Upper lobe of right lung (tissue), 1 donor: Measurements from ENCODE around the gene MARK4. TPM values are rescaled to one million over a fixed set of nuclear protein-coding genes. Genes with fewer than 3 reads are reported as not detected.

ENCODE experiments used
- ATAC-seq: fragments of 200-7000 bp; cut with Tn5 transposase; one replicate; pipeline ENCODE4 v1.9.1; 2020; ENCODE audit warnings: mild to moderate bottlenecking, moderate library complexity
- DNase-seq: peaks from one replicate; pipeline ENCODE4 v3.0.0-alpha.2; 2020
- H3K27ac ChIP-seq: fragments of 200-600 bp; one replicate; pipeline ENCODE4 v1.8.0; 2022
- H3K27me3 ChIP-seq: fragments of 200-600 bp; one replicate; pipeline ENCODE4 v1.8.0; 2022; ENCODE audit warnings: mild to moderate bottlenecking
- H3K36me3 ChIP-seq: fragments of 200-600 bp; one replicate; pipeline ENCODE4 v1.8.0; 2022
- H3K4me1 ChIP-seq: fragments of 200-600 bp; one replicate; pipeline ENCODE4 v1.8.0; 2022
- H3K4me3 ChIP-seq: fragments of 200-600 bp; one replicate; pipeline ENCODE4 v1.8.0; 2022; ENCODE audit warnings: mild to moderate bottlenecking
- H3K9me3 ChIP-seq: fragments of 200-600 bp; one replicate; pipeline ENCODE4 v1.8.0; 2022
- CTCF ChIP-seq: fragments of 200-600 bp; IDR thresholded peaks from one replicate; pipeline ENCODE4 v1.8.0; 2022; ENCODE audit warnings: antibody characterized with exemption
- intact Hi-C: fragments of 100-400 bp; cut with DNase I; formaldehyde crosslinking; loops from one replicate; pipeline ENCODE4 v1.11.0; 2022
- total RNA-seq: library from RNA; stranded (reverse); fragmentation: NEBNext Ultra II Directional; extraction: Animal tissue kit (Norgen Biotek cat#: 25700); gene quantifications from one replicate; pipeline ENCODE4 v1.2.1, GENCODE V29; 2021
- donor health status: DM: no; HTN: yes; CAD: no; lungs with severe emphysema.

Gene MARK4
- total RNA-seq, 1 donor from 2014 or later, result 30.0 TPM

- no peak overlapping the region for H3K4me3 ChIP-seq
- TF ChIP-seq CTCF, result no peak
- peaks cover 40% of the 10 kb centered on the region for H3K27me3 ChIP-seq
- ATAC-seq (no peak), DNase-seq (no peak)
- no peaks in the 10 kb centered on the region for H3K9me3 ChIP-seq
- intact Hi-C loops, result no loop called here
- H3K36me3 ChIP-seq, result no peaks in the 10 kb centered on the region
- no peaks in the 10 kb centered on the region for H3K4me1 ChIP-seq
- no peak overlapping the region for H3K27ac ChIP-seq
These were observed 70.1 kb downstream of the MARK4 start for GRCh38 chr19:45320997-45321775.

- DNase-seq (no peak), ATAC-seq (no peak)
- intact Hi-C loops, result no loop called here
- H3K4me3 ChIP-seq, result no peak overlapping the region
- no peaks in the 10 kb centered on the region for H3K4me1 ChIP-seq
- no peak overlapping the region for H3K27ac ChIP-seq
- no peaks in the 10 kb centered on the region for H3K9me3 ChIP-seq
- no peak for TF ChIP-seq CTCF
- H3K36me3 ChIP-seq, result no peaks in the 10 kb centered on the region
- H3K27me3 ChIP-seq, result peaks cover 37% of the 10 kb centered on the region
These were observed 70.8 kb downstream of the MARK4 start for GRCh38 chr19:45321848-45322247.

- DNase-seq (no peak), ATAC-seq (no peak)
These were observed 71.2 kb downstream of the MARK4 start for GRCh38 chr19:45322311-45322710.

GRCh38 chr19:45322744-45323281, 71.7 kb downstream of the MARK4 start, which contains the start of gene CKM:
Gene CKM (minus strand): TSS chr19:45322875. CDS start chr19:45319713, 3,162 bp downstream.
- Histone ChIP-seq H3K4me1 (no peaks in the 10 kb centered on the region), H3K4me3 (no peak within 1 kb of the TSS), H3K27ac (no peak within 1 kb of the TSS), H3K36me3 (no peaks in the 10 kb centered on the region), H3K9me3 (no peaks in the 10 kb centered on the region), H3K27me3 (peaks cover 29% of the 10 kb centered on the region)
- TF ChIP-seq CTCF, result no peak
- DNase-seq (no peak), ATAC-seq (peak; percentile 15)
- intact Hi-C loops, result no loop called here

More at GRCh38 chr19:45322311-45322710, 71.2 kb downstream of the MARK4 start:
- Histone ChIP-seq H3K4me1 (no peaks in the 10 kb centered on the region), H3K9me3 (no peaks in the 10 kb centered on the region), H3K36me3 (no peaks in the 10 kb centered on the region), H3K4me3 (no peak overlapping the region), H3K27me3 (peaks cover 33% of the 10 kb centered on the region), H3K27ac (no peak overlapping the region)
- intact Hi-C loops, result no loop called here
- TF ChIP-seq CTCF, result no peak

- no peaks in the 10 kb centered on the region for H3K36me3 ChIP-seq
- no peak for ATAC-seq
- no peak overlapping the region for H3K27ac ChIP-seq
- no peaks in the 10 kb centered on the region for H3K9me3 ChIP-seq
- DNase-seq, result no peak
- peaks cover 24% of the 10 kb centered on the region for H3K27me3 ChIP-seq
- intact Hi-C loops, result no loop called here
- no peaks in the 10 kb centered on the region for H3K4me1 ChIP-seq
- no peak overlapping the region for H3K4me3 ChIP-seq
- no peak for TF ChIP-seq CTCF
These were observed 72.6 kb downstream of the MARK4 start for GRCh38 chr19:45323671-45324081.
